Measurements from ENCODE around the gene FAM117A.

- TF ChIP-seq CTCF (conservative IDR thresholded peaks at IDR 0.05; ENCODE audit: low read depth, low read length) (no peak), RFX5 (IDR thresholded peaks at IDR 0.05; ENCODE audit: low read depth, low read length) (no peak)
These were observed 33.7 kb downstream of the FAM117A start for GRCh38 chr17:49730078-49730784.
